ENCODE results near the gene SH2D2A. TPM values are rescaled to one million over a fixed set of nuclear protein-coding genes. Genes with fewer than 3 reads are reported as not detected.

Gene SH2D2A
- polyA plus RNA-seq, 1 of the 3 experiments (the other 2 are of a cell fraction), result not detected

GRCh38 chr1:156786640-156787039 is 30.0 kb downstream of the SH2D2A start:
- 98% methylated on average over 7 of the region's 10 CpGs for WGBS (ENCODE audit: low lambda C conversion rate)

More at GRCh38 chr1:156786640-156787039, 30.0 kb downstream of the SH2D2A start:
- no peak for TF ChIP-seq TEAD4 (IDR thresholded peaks at IDR 0.05; ENCODE audit: borderline replicate concordance, insufficient read depth)
- TF ChIP-seq POLR2AphosphoS5 (IDR thresholded peaks at IDR 0.05; ENCODE audit: low read depth, low read length), result no peak
- TF ChIP-seq, protein P1, sequence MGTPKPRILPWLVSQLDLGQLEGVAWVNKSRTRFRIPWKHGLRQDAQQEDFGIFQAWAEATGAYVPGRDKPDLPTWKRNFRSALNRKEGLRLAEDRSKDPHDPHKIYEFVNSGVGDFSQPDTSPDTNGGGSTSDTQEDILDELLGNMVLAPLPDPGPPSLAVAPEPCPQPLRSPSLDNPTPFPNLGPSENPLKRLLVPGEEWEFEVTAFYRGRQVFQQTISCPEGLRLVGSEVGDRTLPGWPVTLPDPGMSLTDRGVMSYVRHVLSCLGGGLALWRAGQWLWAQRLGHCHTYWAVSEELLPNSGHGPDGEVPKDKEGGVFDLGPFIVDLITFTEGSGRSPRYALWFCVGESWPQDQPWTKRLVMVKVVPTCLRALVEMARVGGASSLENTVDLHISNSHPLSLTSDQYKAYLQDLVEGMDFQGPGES (IDR thresholded peaks at IDR 0.05; ENCODE audit: low read depth, low read length), result no peak
- TF ChIP-seq, protein P2, sequence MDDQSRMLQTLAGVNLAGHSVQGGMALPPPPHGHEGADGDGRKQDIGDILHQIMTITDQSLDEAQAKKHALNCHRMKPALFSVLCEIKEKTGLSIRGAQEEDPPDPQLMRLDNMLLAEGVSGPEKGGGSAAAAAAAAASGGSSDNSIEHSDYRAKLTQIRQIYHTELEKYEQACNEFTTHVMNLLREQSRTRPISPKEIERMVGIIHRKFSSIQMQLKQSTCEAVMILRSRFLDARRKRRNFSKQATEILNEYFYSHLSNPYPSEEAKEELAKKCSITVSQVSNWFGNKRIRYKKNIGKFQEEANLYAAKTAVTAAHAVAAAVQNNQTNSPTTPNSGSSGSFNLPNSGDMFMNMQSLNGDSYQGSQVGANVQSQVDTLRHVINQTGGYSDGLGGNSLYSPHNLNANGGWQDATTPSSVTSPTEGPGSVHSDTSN (IDR thresholded peaks at IDR 0.05), result no peak
- TF ChIP-seq, protein P3, sequence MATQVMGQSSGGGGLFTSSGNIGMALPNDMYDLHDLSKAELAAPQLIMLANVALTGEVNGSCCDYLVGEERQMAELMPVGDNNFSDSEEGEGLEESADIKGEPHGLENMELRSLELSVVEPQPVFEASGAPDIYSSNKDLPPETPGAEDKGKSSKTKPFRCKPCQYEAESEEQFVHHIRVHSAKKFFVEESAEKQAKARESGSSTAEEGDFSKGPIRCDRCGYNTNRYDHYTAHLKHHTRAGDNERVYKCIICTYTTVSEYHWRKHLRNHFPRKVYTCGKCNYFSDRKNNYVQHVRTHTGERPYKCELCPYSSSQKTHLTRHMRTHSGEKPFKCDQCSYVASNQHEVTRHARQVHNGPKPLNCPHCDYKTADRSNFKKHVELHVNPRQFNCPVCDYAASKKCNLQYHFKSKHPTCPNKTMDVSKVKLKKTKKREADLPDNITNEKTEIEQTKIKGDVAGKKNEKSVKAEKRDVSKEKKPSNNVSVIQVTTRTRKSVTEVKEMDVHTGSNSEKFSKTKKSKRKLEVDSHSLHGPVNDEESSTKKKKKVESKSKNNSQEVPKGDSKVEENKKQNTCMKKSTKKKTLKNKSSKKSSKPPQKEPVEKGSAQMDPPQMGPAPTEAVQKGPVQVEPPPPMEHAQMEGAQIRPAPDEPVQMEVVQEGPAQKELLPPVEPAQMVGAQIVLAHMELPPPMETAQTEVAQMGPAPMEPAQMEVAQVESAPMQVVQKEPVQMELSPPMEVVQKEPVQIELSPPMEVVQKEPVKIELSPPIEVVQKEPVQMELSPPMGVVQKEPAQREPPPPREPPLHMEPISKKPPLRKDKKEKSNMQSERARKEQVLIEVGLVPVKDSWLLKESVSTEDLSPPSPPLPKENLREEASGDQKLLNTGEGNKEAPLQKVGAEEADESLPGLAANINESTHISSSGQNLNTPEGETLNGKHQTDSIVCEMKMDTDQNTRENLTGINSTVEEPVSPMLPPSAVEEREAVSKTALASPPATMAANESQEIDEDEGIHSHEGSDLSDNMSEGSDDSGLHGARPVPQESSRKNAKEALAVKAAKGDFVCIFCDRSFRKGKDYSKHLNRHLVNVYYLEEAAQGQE (IDR thresholded peaks at IDR 0.05; ENCODE audit: low read depth, low read length), result no peak
- TF ChIP-seq CTCF (IDR thresholded peaks at IDR 0.05), result no peak
- TF ChIP-seq, protein P4, sequence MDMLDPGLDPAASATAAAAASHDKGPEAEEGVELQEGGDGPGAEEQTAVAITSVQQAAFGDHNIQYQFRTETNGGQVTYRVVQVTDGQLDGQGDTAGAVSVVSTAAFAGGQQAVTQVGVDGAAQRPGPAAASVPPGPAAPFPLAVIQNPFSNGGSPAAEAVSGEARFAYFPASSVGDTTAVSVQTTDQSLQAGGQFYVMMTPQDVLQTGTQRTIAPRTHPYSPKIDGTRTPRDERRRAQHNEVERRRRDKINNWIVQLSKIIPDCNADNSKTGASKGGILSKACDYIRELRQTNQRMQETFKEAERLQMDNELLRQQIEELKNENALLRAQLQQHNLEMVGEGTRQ (IDR thresholded peaks at IDR 0.05; ENCODE audit: borderline replicate concordance, low read depth, low read length), result no peak
- no peak for TF ChIP-seq GATA2 (CRISPR knock-in tag; IDR thresholded peaks at IDR 0.05)
- TF ChIP-seq ZBTB33 (IDR thresholded peaks at IDR 0.05; ENCODE audit: borderline replicate concordance, low read depth), result no peak
- no peak for TF ChIP-seq TCF12 (IDR thresholded peaks at IDR 0.05)
- TF ChIP-seq NFIC (IDR thresholded peaks at IDR 0.05; ENCODE audit: borderline replicate concordance), result no peak
- TF ChIP-seq SMC3 (IDR thresholded peaks at IDR 0.05; ENCODE audit: low read depth, low read length), result no peak
- no peak for TF ChIP-seq MEF2A (IDR thresholded peaks at IDR 0.05; ENCODE audit: borderline replicate concordance, low read depth)
- TF ChIP-seq EP300 (IDR thresholded peaks at IDR 0.05; ENCODE audit: borderline replicate concordance in 1 of 2, low read depth in 1 of 2, low read length in 1 of 2), result no peak
- no peak for TF ChIP-seq GABPA (IDR thresholded peaks at IDR 0.05; ENCODE audit: low read depth)
- Histone ChIP-seq H3K4me2 (no peak overlapping the region), H3K27me3 (ENCODE audit: insufficient read depth) (no peaks in the 10 kb centered on the region), H3K27ac (ENCODE audit: low read depth in 2 of 2, low read length in 1 of 2) (no peak overlapping the region), H3K36me3 (replicated peaks in 1 of 2; ENCODE audit: control insufficient read depth in 1 of 2, insufficient read depth in 2 of 2, low read length in 1 of 2) (peaks cover 43 to 52% of the 10 kb centered on the region in 2 experiments), H3K9ac (no peak overlapping the region), H3K4me3 (ENCODE audit: low read depth in 2 of 2, low read length in 1 of 2) (no peak overlapping the region), H3K4me1 (ENCODE audit: control insufficient read depth in 1 of 2, insufficient read depth in 2 of 2, low read depth in 1 of 2, low read length in 1 of 2) (0 out of 4 replicates have a peak, but pooled peaks cover 0 to under 1% of the 10 kb centered on the region in 2 experiments), H3K9me2 (no peaks in the 10 kb centered on the region), H3K79me2 (ENCODE audit: insufficient read depth) (peaks cover 65% of the 10 kb centered on the region), H3K9me3 (no peaks in the 10 kb centered on the region), H2AFZ (ENCODE audit: low read depth) (no peak overlapping the region), H3F3A (replicated peaks; ENCODE audit: insufficient read depth) (peaks cover 8% of the 10 kb centered on the region), H4K20me1 (ENCODE audit: insufficient read depth) (peaks cover 23% of the 10 kb centered on the region)
- no peak for DNase-seq
- CTCF ChIA-PET, result interaction anchor here (1.1 to 2.7 kb wide), 5 partner anchors 10 to 109 kb away, joined by 3 to 9 read pairs (median 4); no protein-coding TSS in a partner anchor
- POLR2A ChIA-PET, result no interaction called here
